Lower leg skin (tissue), 3 donors: ENCODE data around the gene ERH.
"Not testable (repeated sequence)": the region's sequence is repeated elsewhere in the genome, so short reads cannot be mapped to it uniquely, and the experiment has no call there.

Experiments
- CTCF ChIP-seq, 3 donors: fragments of 450-650 bp; IDR thresholded peaks; one replicate each; pipeline ENCODE4 v1.5.1; 2016; ENCODE audit warnings: antibody characterized with exemption in 3 of 3, mild to moderate bottlenecking in 3 of 3, moderate library complexity in 2 of 3
- POLR2A ChIP-seq, 2 donors: fragments of 450-650 bp; IDR thresholded peaks; one replicate each; pipeline ENCODE4 v1.6.1; 2016 to 2017; ENCODE audit warnings: antibody characterized with exemption in 2 of 2, mild to moderate bottlenecking in 1 of 2, moderate library complexity in 1 of 2

- not testable (repeated sequence) for TF ChIP-seq CTCF, POLR2A (IDR thresholded peaks at IDR 0.05)
These were observed 18.0 kb upstream of the ERH start for GRCh38 chr14:69416087-69416486.
